Measurements from ENCODE around the gene B3GLCT. TPM values are rescaled to one million over a fixed set of nuclear protein-coding genes. Genes with fewer than 3 reads are reported as not detected.

B3GLCT gene
- polyA plus RNA-seq, 1 donor from 2014 or later: 8.2 TPM

- H3K27ac ChIP-seq (ENCODE audit: low read length): no peak overlapping the region
- no peak overlapping the region for H3K4me3 ChIP-seq (ENCODE audit: low read length)
- no peak overlapping the region for H2AFZ ChIP-seq (ENCODE audit: low read depth, low read length)
- no peak overlapping the region for H3K9ac ChIP-seq (ENCODE audit: low read length)
- H4K20me1 ChIP-seq (ENCODE audit: insufficient read depth): no peaks in the 10 kb centered on the region
- no peaks in the 10 kb centered on the region for H3K79me2 ChIP-seq (replicated peaks; ENCODE audit: insufficient read depth, low read length)
- no peak overlapping the region for H3K4me2 ChIP-seq (ENCODE audit: low read length)
- no peaks in the 10 kb centered on the region for H3K9me3 ChIP-seq (ENCODE audit: low read length)
- H3K27me3 ChIP-seq (ENCODE audit: insufficient read depth, low read depth, low read length): no peaks in the 10 kb centered on the region
- no peaks in the 10 kb centered on the region for H3F3A ChIP-seq (ENCODE audit: insufficient read depth, low read length, poor library complexity, severe bottlenecking)
- TF ChIP-seq REST (IDR thresholded peaks at IDR 0.05; ENCODE audit: borderline replicate concordance) (no peak), POLR2AphosphoS5 (IDR thresholded peaks at IDR 0.05) (no peak), TAF1 (IDR thresholded peaks at IDR 0.05; ENCODE audit: low read depth) (no peak), EZH2 (IDR thresholded peaks at IDR 0.05; ENCODE audit: borderline replicate concordance, insufficient read depth, low read length, poor library complexity, severe bottlenecking) (no peak), SMC3 (conservative IDR thresholded peaks at IDR 0.05; ENCODE audit: poor library complexity) (no peak), RAD21 (conservative IDR thresholded peaks at IDR 0.05) (no peak), MXI1 (conservative IDR thresholded peaks at IDR 0.05; ENCODE audit: poor library complexity, severe bottlenecking) (no peak), EP300 (conservative IDR thresholded peaks at IDR 0.05; ENCODE audit: poor library complexity, severe bottlenecking) (no peak), CTCF (IDR thresholded peaks at IDR 0.05; ENCODE audit: poor library complexity, severe bottlenecking) (no peak)
- H3K36me3 ChIP-seq (ENCODE audit: insufficient read depth, low read length): no peaks in the 10 kb centered on the region
- H3K9me2 ChIP-seq (ENCODE audit: insufficient read depth, low read length): no peaks in the 10 kb centered on the region
Measured at GRCh38 chr13:31352467-31352866, 152.7 kb downstream of the B3GLCT start.

- H3K9ac ChIP-seq (ENCODE audit: low read length): no peak overlapping the region
- no peak overlapping the region for H2AFZ ChIP-seq (ENCODE audit: low read depth, low read length)
- H3K4me3 ChIP-seq (ENCODE audit: low read length): no peak overlapping the region
- no peak overlapping the region for H3K27ac ChIP-seq (ENCODE audit: low read length)
- TF ChIP-seq REST (IDR thresholded peaks at IDR 0.05; ENCODE audit: borderline replicate concordance): no peak
- no peak for TF ChIP-seq EZH2 (IDR thresholded peaks at IDR 0.05; ENCODE audit: borderline replicate concordance, insufficient read depth, low read length, poor library complexity, severe bottlenecking)
- no peak for TF ChIP-seq TAF1 (IDR thresholded peaks at IDR 0.05; ENCODE audit: low read depth)
- TF ChIP-seq EP300 (conservative IDR thresholded peaks at IDR 0.05; ENCODE audit: poor library complexity, severe bottlenecking): no peak
- TF ChIP-seq RAD21 (conservative IDR thresholded peaks at IDR 0.05): no peak
- no peak for TF ChIP-seq CTCF (IDR thresholded peaks at IDR 0.05; ENCODE audit: poor library complexity, severe bottlenecking)
- TF ChIP-seq MXI1 (conservative IDR thresholded peaks at IDR 0.05; ENCODE audit: poor library complexity, severe bottlenecking): no peak
- no peak for TF ChIP-seq SMC3 (conservative IDR thresholded peaks at IDR 0.05; ENCODE audit: poor library complexity)
- no peak for TF ChIP-seq POLR2AphosphoS5 (IDR thresholded peaks at IDR 0.05)
- H3K27me3 ChIP-seq (ENCODE audit: insufficient read depth, low read depth, low read length): no peaks in the 10 kb centered on the region
- no peaks in the 10 kb centered on the region for H3K36me3 ChIP-seq (ENCODE audit: insufficient read depth, low read length)
- H3K9me3 ChIP-seq (ENCODE audit: low read length): no peaks in the 10 kb centered on the region
- no peaks in the 10 kb centered on the region for H3K79me2 ChIP-seq (replicated peaks; ENCODE audit: insufficient read depth, low read length)
- no peak overlapping the region for H3K4me2 ChIP-seq (ENCODE audit: low read length)
- H3K9me2 ChIP-seq (ENCODE audit: insufficient read depth, low read length): no peaks in the 10 kb centered on the region
- no peaks in the 10 kb centered on the region for H4K20me1 ChIP-seq (ENCODE audit: insufficient read depth)
- H3F3A ChIP-seq (ENCODE audit: insufficient read depth, low read length, poor library complexity, severe bottlenecking): no peaks in the 10 kb centered on the region
Measured at GRCh38 chr13:31355001-31355400, 155.2 kb downstream of the B3GLCT start.
